Measurements from ENCODE around the gene BEND4.
"Not testable (repeated sequence)": the region's sequence is repeated elsewhere in the genome, so short reads cannot be mapped to it uniquely, and the experiment has no call there.

The BEND4 gene

DNA sequence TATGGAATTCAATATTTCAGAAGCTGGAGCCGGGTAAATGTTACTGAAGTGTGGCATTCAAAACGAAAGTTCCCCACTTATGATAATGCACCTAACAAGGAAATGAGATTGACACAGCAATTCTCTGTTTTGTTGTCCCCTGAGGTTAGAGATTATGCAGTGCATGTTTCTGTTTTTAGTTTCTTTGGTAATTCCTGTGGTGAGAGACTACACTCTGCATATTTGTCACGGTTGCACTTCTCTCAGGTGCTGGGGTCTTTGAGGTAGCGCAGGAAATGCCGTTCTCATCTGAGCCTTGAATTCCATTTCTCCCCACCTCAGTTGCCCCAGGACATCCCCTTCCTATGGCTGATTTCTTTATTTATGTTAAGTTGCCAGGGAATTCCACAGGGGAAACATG, 15.3 kb upstream of the BEND4 start:
- H3K36me3 ChIP-seq (ENCODE audit: control insufficient read depth, insufficient read depth, low read length): no peaks in the 10 kb centered on the region
- no peak overlapping the region for H3K4me2 ChIP-seq (ENCODE audit: low read length)
- H3K9ac ChIP-seq: no peak overlapping the region
- H3K27me3 ChIP-seq (ENCODE audit: control insufficient read depth, insufficient read depth, low read length): no peaks in the 10 kb centered on the region
- H3K9me3 ChIP-seq (ENCODE audit: control insufficient read depth, low read length): no peaks in the 10 kb centered on the region
- H3K79me2 ChIP-seq: no peaks in the 10 kb centered on the region
- TF ChIP-seq CTCF (IDR thresholded peaks at IDR 0.05): no peak
- no peak overlapping the region for H3K4me3 ChIP-seq (ENCODE audit: low read depth, low read length)
- no peak overlapping the region for H2AFZ ChIP-seq
- H3K4me1 ChIP-seq: no peaks in the 10 kb centered on the region
- H3K27ac ChIP-seq: no peak overlapping the region

GRCh38 chr4:42166186-42166585, 13.7 kb upstream of the BEND4 start:
- H3K9ac ChIP-seq; H3K4me2 ChIP-seq (ENCODE audit: low read length); H2AFZ ChIP-seq: not testable (repeated sequence)

DNA sequence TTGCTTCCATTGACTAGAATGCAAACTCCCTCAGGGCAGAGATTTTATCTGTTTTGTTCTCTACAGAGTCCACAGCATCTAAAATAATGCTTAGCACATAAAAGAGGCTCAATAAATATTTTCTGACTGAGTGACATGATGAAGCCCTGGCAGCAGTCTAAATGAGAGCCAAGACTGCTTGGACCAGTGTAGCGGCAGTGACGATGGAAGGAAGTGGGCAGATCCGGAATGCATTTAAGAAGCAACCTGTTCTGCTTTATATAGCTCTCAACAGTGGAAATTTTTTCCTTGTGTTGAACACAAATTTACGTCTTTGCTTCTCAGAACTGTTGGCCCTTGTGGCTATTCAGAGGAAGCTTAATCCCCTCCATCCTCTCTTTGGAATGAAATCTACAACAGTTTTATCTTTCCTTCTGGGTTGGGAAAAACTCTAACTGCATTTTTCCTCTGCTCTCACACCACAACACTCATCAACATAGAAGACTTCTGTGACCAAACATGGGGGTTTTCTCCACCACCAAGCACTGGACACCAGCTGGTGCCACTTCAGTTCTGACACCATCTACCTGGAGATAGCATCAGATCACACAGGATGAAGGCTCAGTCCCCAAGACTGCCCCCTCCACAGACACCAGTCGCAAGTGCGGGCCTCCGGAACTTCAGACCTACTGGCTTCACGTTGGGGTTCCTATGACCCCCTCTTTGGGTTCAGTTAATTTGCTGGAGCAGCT, 7.0 kb upstream of the BEND4 start:
- Histone ChIP-seq H3K27me3 (ENCODE audit: control insufficient read depth, insufficient read depth, low read length) (no peaks in the 10 kb centered on the region), H3K9me3 (ENCODE audit: control insufficient read depth, low read length) (no peaks in the 10 kb centered on the region), H3K9ac (no peak overlapping the region), H2AFZ (no peak overlapping the region), H3K27ac (no peak overlapping the region), H3K36me3 (ENCODE audit: control insufficient read depth, insufficient read depth, low read length) (no peaks in the 10 kb centered on the region), H3K4me2 (ENCODE audit: low read length) (no peak overlapping the region), H3K79me2 (no peaks in the 10 kb centered on the region), H3K4me1 (no peaks in the 10 kb centered on the region), H3K4me3 (ENCODE audit: low read depth, low read length) (no peak overlapping the region)
- TF ChIP-seq CTCF (IDR thresholded peaks at IDR 0.05): no peak

More at GRCh38 chr4:42166186-42166585, 13.7 kb upstream of the BEND4 start:
- not testable (repeated sequence) for H3K4me3 ChIP-seq (ENCODE audit: low read depth, low read length); H3K9me3 ChIP-seq (ENCODE audit: control insufficient read depth, low read length); H3K79me2 ChIP-seq; H3K27me3 ChIP-seq (ENCODE audit: control insufficient read depth, insufficient read depth, low read length); H3K27ac ChIP-seq; H3K36me3 ChIP-seq (ENCODE audit: control insufficient read depth, insufficient read depth, low read length); H3K4me1 ChIP-seq

- H3K79me2 ChIP-seq: no peaks in the 10 kb centered on the region
- H3K4me3 ChIP-seq (ENCODE audit: low read depth, low read length): peak overlapping the region; percentile 47
- peak overlapping the region; percentile 76 for H3K4me2 ChIP-seq (ENCODE audit: low read length)
- H3K27me3 ChIP-seq (ENCODE audit: control insufficient read depth, insufficient read depth, low read length): peaks cover 7% of the 10 kb centered on the region
- no peak overlapping the region for H3K27ac ChIP-seq
- no peak for TF ChIP-seq CTCF (IDR thresholded peaks at IDR 0.05)
- H3K4me1 ChIP-seq: no peaks in the 10 kb centered on the region
- no peaks in the 10 kb centered on the region for H3K9me3 ChIP-seq (ENCODE audit: control insufficient read depth, low read length)
- H3K36me3 ChIP-seq (ENCODE audit: control insufficient read depth, insufficient read depth, low read length): no peaks in the 10 kb centered on the region
- no peak overlapping the region for H3K9ac ChIP-seq
- peak overlapping the region; percentile 38 for H2AFZ ChIP-seq
Measured at GRCh38 chr4:42151568-42152506, 618 bp downstream of the BEND4 start.
